HCT116 (cell line): ENCODE results near the gene TVP23A. TPM values are rescaled to one million over a fixed set of nuclear protein-coding genes. Genes with fewer than 3 reads are reported as not detected.

Source experiments
- ATAC-seq: fragments of 200-7000 bp; cut with Tn5 transposase; 2 replicates; pipeline ENCODE4 v1.9.1; 2020; ENCODE audit warnings: mild to moderate bottlenecking, moderate library complexity
- BruUV-seq: library from RNA; stranded (reverse); fragments of 400-500 nt; replicated peaks from 2 replicates; lab custom pipeline; 2021; lab: Mats Ljungman, UMichigan
- CTCF ChIA-PET: fragments of 300-600 bp; sonication (Branson Sonifier 250); formaldehyde crosslinking; loops from one replicate; lab custom pipeline; 2021; ENCODE audit warnings: antibody characterized with exemption; lab: Charles Lee
- POLR2A ChIA-PET: fragments of 300-600, 350-600 bp; sonication (Branson Sonifier 250); formaldehyde crosslinking; loops from one replicate; lab custom pipeline; 2021; ENCODE audit warnings: antibody characterized with exemption; lab: Charles Lee
- RAD21 ChIA-PET, 2 experiments: fragments of 300-600 bp; sonication (Branson Sonifier 250); formaldehyde crosslinking; loops; one replicate each; lab custom pipeline; 2023; ENCODE audit warnings: low total read pairs in 2 of 2; ENCODE audit not compliant: uncharacterized antibody in 2 of 2, unreplicated experiment in 2 of 2, low non-redundant PET in 1 of 2; lab: Charles Lee
- DNase-seq: peaks from one replicate; pipeline ENCODE4 v3.0.0-alpha.2; 2010; ENCODE audit warnings: low read depth, low spot score
- H2AFZ ChIP-seq: fragments of 200-600 bp; shearing (Covaris generic), sonication (generic); 2 replicates; pipeline ENCODE4 v1.6.1; 2017; ENCODE audit warnings: low read depth, mixed run types, mixed read lengths, antibody characterized with exemption, low read length; ENCODE audit not compliant: poor library complexity, severe bottlenecking
- H3K27ac ChIP-seq: 2 replicates; pipeline ENCODE4 v1.5.1; 2012; ENCODE audit warnings: low read depth, low read length
- H3K27me3 ChIP-seq: fragments of 200-600 bp; sonication (generic); 2 replicates; pipeline ENCODE4 v1.6.1; 2016; ENCODE audit warnings: mixed run types, low read length, mixed read lengths; ENCODE audit not compliant: insufficient read depth
- H3K36me3 ChIP-seq, 2 experiments: fragments of 200-500 bp in 1 of 2; fragments of 200-600 bp in 1 of 2; sonication (Bioruptor generic) in 1 of 2; sonication (generic) in 1 of 2; 2 replicates each; pipeline versions ENCODE4 v1.5.1 to v1.6.1; 2014 to 2016; ENCODE audit warnings: low read length in 2 of 2, inconsistent platforms in 1 of 2, mixed read lengths in 1 of 2, mixed run types in 1 of 2; ENCODE audit not compliant: insufficient read depth in 2 of 2, control insufficient read depth in 1 of 2
- H3K4me1 ChIP-seq, 2 experiments: fragments of 200-600 bp in 1 of 2; sonication (generic) in 1 of 2; 2 replicates each; pipeline versions ENCODE4 v1.5.1 to v1.6.1; 2012 to 2017; ENCODE audit warnings: low read length in 2 of 2, inconsistent platforms in 1 of 2, mild to moderate bottlenecking in 1 of 2, mixed read lengths in 1 of 2, mixed run types in 1 of 2, moderate library complexity in 1 of 2; ENCODE audit not compliant: insufficient read depth in 2 of 2, control insufficient read depth in 1 of 2
- H3K4me2 ChIP-seq: fragments of 200-600 bp; sonication (generic); 2 replicates; pipeline ENCODE4 v1.6.1; 2017; ENCODE audit warnings: mixed run types, low read length, mixed read lengths
- H3K4me3 ChIP-seq, 2 experiments: fragments of 200-600 bp in 1 of 2; sonication (generic) in 1 of 2; replicated peaks in 1 of 2; 2 replicates each; pipeline ENCODE4 v1.5.1; 2011 to 2016; ENCODE audit warnings: low read length in 2 of 2, control low read depth in 1 of 2, low read depth in 1 of 2, mild to moderate bottlenecking in 1 of 2, mixed read lengths in 1 of 2, mixed run types in 1 of 2
- H3K79me2 ChIP-seq: fragments of 200-600 bp; sonication (generic); 2 replicates; pipeline ENCODE4 v1.6.1; 2017; ENCODE audit warnings: mild to moderate bottlenecking, mixed run types, low read length, moderate library complexity, mixed read lengths; ENCODE audit not compliant: insufficient read depth
- H3K9ac ChIP-seq: fragments of 200-600 bp; sonication (generic); 2 replicates; pipeline ENCODE4 v1.6.1; 2016; ENCODE audit warnings: low read length, mixed read lengths
- H3K9me2 ChIP-seq: fragments of 200-600 bp; sonication (generic), shearing (Covaris generic); 2 replicates; pipeline ENCODE4 v1.6.1; 2017; ENCODE audit warnings: mixed run types, mild to moderate bottlenecking, moderate library complexity; ENCODE audit not compliant: insufficient read depth
- H3K9me3 ChIP-seq, 2 experiments: fragments of 200-500 bp in 1 of 2; fragments of 200-600 bp in 1 of 2; sonication (Bioruptor generic) in 1 of 2; sonication (generic) in 1 of 2; 2 replicates each; pipeline ENCODE4 v1.6.1; 2014 to 2017; ENCODE audit warnings: low read length in 2 of 2, mixed read lengths in 2 of 2, inconsistent platforms in 1 of 2, low read depth in 1 of 2, mild to moderate bottlenecking in 1 of 2, mixed run types in 1 of 2, moderate library complexity in 1 of 2; ENCODE audit not compliant: control insufficient read depth in 1 of 2, insufficient read depth in 1 of 2
- H4K20me1 ChIP-seq: fragments of 200-600 bp; sonication (generic), shearing (Covaris generic); 2 replicates; pipeline ENCODE4 v1.6.1; 2017; ENCODE audit warnings: mixed run types, mild to moderate bottlenecking, moderate library complexity; ENCODE audit not compliant: insufficient read depth
- ATF3 ChIP-seq: IDR thresholded peaks from 2 replicates; pipeline ENCODE4 v1.6.1; 2012
- CBX3 ChIP-seq: IDR thresholded peaks from 2 replicates; pipeline ENCODE4 v1.6.1; 2012; ENCODE audit warnings: low read depth
- CEBPB ChIP-seq: IDR thresholded peaks from 2 replicates; pipeline ENCODE4 v1.6.1; 2012; ENCODE audit warnings: low read depth
- EZH2 ChIP-seq: fragments of 200-600 bp; sonication (generic); IDR thresholded peaks from 2 replicates; pipeline ENCODE4 v1.6.1; 2017; ENCODE audit warnings: antibody characterized with exemption, mixed run types
- EZH2phosphoT487 ChIP-seq: fragments of 200-600 bp; IDR thresholded peaks from 2 replicates; pipeline ENCODE4 v1.6.1; 2018; ENCODE audit warnings: antibody characterized with exemption, borderline replicate concordance
- FOSL1 ChIP-seq: IDR thresholded peaks from 2 replicates; pipeline ENCODE4 v1.6.1; 2012; ENCODE audit warnings: low read depth
- JUND ChIP-seq: IDR thresholded peaks from 2 replicates; pipeline ENCODE4 v1.6.1; 2012
- MAX ChIP-seq: IDR thresholded peaks from 2 replicates; pipeline ENCODE4 v1.6.1; 2012
- POLR2AphosphoS5 ChIP-seq: IDR thresholded peaks from 2 replicates; pipeline ENCODE4 v1.6.1; 2011; ENCODE audit warnings: mild to moderate bottlenecking, low read depth, low read length, moderate library complexity
- RAD21 ChIP-seq: IDR thresholded peaks from 2 replicates; pipeline ENCODE4 v1.6.1; 2012; ENCODE audit warnings: low read depth, mild to moderate bottlenecking
- SIN3A ChIP-seq: IDR thresholded peaks from 2 replicates; pipeline ENCODE4 v1.6.1; 2012; ENCODE audit warnings: low read depth
- SP1 ChIP-seq: IDR thresholded peaks from 2 replicates; pipeline ENCODE4 v1.6.1; 2012; ENCODE audit warnings: low read depth
- SRF ChIP-seq: IDR thresholded peaks from 2 replicates; pipeline ENCODE4 v1.6.1; 2012; ENCODE audit warnings: low read depth
- intact Hi-C: fragments of 100-400 bp; cut with micrococcal nuclease; formaldehyde crosslinking; loops from 2 replicates; pipeline ENCODE4 v1.10.0; 2022
- total RNA-seq: library from RNA; stranded (reverse); gene quantifications from one replicate; pipeline ENCODE4 v1.2.1, GENCODE V29; 2021; ENCODE audit not compliant: unreplicated experiment
- TF ChIP-seq, protein P1 (sequence below): IDR thresholded peaks from 2 replicates; pipeline ENCODE4 v1.6.1; 2012; ENCODE audit warnings: low read depth

Gene TVP23A
- total RNA-seq, 1 experiment from 2014 or later, result not detected

GRCh38 chr16:10782628-10783027 is 36.0 kb downstream of the TVP23A start:
- no peak overlapping the region for H3K9ac ChIP-seq
- BruUV-seq, result no TSS peak
- H3K27ac ChIP-seq, result no peak overlapping the region
- no peaks in the 10 kb centered on the region for H3K9me2 ChIP-seq
- POLR2A ChIA-PET, result no interaction called here
- H3K9me3 ChIP-seq, result no peaks in the 10 kb centered on the region
- CTCF ChIA-PET, result no interaction called here
- no peak for TF ChIP-seq SIN3A
- no peak for TF ChIP-seq JUND
- no peak for TF ChIP-seq FOSL1
- TF ChIP-seq, protein P1, sequence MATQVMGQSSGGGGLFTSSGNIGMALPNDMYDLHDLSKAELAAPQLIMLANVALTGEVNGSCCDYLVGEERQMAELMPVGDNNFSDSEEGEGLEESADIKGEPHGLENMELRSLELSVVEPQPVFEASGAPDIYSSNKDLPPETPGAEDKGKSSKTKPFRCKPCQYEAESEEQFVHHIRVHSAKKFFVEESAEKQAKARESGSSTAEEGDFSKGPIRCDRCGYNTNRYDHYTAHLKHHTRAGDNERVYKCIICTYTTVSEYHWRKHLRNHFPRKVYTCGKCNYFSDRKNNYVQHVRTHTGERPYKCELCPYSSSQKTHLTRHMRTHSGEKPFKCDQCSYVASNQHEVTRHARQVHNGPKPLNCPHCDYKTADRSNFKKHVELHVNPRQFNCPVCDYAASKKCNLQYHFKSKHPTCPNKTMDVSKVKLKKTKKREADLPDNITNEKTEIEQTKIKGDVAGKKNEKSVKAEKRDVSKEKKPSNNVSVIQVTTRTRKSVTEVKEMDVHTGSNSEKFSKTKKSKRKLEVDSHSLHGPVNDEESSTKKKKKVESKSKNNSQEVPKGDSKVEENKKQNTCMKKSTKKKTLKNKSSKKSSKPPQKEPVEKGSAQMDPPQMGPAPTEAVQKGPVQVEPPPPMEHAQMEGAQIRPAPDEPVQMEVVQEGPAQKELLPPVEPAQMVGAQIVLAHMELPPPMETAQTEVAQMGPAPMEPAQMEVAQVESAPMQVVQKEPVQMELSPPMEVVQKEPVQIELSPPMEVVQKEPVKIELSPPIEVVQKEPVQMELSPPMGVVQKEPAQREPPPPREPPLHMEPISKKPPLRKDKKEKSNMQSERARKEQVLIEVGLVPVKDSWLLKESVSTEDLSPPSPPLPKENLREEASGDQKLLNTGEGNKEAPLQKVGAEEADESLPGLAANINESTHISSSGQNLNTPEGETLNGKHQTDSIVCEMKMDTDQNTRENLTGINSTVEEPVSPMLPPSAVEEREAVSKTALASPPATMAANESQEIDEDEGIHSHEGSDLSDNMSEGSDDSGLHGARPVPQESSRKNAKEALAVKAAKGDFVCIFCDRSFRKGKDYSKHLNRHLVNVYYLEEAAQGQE, result no peak
- TF ChIP-seq SRF, result no peak
- TF ChIP-seq ATF3, result no peak
- TF ChIP-seq EZH2, result no peak
- no peak for TF ChIP-seq SP1
- TF ChIP-seq CBX3, result no peak
- no peak for TF ChIP-seq MAX
- no peak for TF ChIP-seq RAD21
- no peak for TF ChIP-seq EZH2phosphoT487
- no peak for TF ChIP-seq CEBPB
- no peak for TF ChIP-seq POLR2AphosphoS5
- H3K36me3 ChIP-seq, result no peaks in the 10 kb centered on the region
- no peak overlapping the region for H3K4me2 ChIP-seq
- H4K20me1 ChIP-seq, result no peaks in the 10 kb centered on the region
- H3K4me3 ChIP-seq, result no peak overlapping the region
- no peaks in the 10 kb centered on the region for H3K27me3 ChIP-seq
- RAD21 ChIA-PET, result no interaction called here
- H2AFZ ChIP-seq, result no peak overlapping the region
- intact Hi-C loops, result no loop called here
- ATAC-seq (no peak), DNase-seq (no peak)
- no peaks in the 10 kb centered on the region for H3K79me2 ChIP-seq
- H3K4me1 ChIP-seq, result no peaks in the 10 kb centered on the region; a peak in 1 of 4 replicates
